ENCODE data around the gene MTO1. TPM values are rescaled to one million over a fixed set of nuclear protein-coding genes. Genes with fewer than 3 reads are reported as not detected.
A peak's percentile ranks its signal among the peaks of the same experiment; 100 is the strongest.
"Not testable (repeated sequence)": the region's sequence is repeated elsewhere in the genome, so short reads cannot be mapped to it uniquely, and the experiment has no call there.

Gene MTO1
- total RNA-seq, 4 donors from 2014 or later, result 22.6 to 29.6 (median 25.1) TPM

GRCh38 chr6:73532293-73532692 lies 70.8 kb downstream of the MTO1 start:
- 81 to 84% methylated on average over 3 of the region's 3 CpGs for WGBS, 2 donors
- TF ChIP-seq POLR2A (IDR thresholded peaks at IDR 0.05), result no peak
- TF ChIP-seq, protein P1, sequence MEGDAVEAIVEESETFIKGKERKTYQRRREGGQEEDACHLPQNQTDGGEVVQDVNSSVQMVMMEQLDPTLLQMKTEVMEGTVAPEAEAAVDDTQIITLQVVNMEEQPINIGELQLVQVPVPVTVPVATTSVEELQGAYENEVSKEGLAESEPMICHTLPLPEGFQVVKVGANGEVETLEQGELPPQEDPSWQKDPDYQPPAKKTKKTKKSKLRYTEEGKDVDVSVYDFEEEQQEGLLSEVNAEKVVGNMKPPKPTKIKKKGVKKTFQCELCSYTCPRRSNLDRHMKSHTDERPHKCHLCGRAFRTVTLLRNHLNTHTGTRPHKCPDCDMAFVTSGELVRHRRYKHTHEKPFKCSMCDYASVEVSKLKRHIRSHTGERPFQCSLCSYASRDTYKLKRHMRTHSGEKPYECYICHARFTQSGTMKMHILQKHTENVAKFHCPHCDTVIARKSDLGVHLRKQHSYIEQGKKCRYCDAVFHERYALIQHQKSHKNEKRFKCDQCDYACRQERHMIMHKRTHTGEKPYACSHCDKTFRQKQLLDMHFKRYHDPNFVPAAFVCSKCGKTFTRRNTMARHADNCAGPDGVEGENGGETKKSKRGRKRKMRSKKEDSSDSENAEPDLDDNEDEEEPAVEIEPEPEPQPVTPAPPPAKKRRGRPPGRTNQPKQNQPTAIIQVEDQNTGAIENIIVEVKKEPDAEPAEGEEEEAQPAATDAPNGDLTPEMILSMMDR (IDR thresholded peaks at IDR 0.05), result no peak
- intact Hi-C loops (cut with DNase I; ENCODE audit: low total_unique reads), result no loop called here
- H3K4me3 ChIP-seq (ENCODE audit: low read depth, poor library complexity, severe bottlenecking), result no peak overlapping the region
- no peak for DNase-seq (ENCODE audit: low spot score in 2 of 2)

DNA sequence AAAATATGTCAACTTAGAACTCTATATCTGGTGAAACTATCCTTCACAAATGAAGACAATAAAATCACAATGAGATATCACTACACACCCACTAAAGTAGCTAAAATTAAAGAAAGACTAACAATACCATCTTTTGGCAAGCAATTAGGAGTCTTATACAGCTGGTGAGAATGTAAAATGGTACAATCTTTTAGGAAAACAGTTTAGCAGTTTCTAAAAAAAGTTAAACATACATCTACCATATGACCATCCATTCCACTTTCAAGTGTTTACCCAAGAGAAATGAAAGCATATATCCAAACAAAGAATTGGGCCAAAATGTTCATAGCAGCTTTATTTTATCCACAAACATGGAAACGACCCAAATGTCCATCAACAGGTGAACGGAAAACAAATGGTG lies 73.1 kb downstream of the MTO1 start:
- no peak overlapping the region for H3K4me3 ChIP-seq (ENCODE audit: low read depth, poor library complexity, severe bottlenecking)
- TF ChIP-seq, protein P1 (IDR thresholded peaks at IDR 0.05), result no peak
- TF ChIP-seq POLR2A (IDR thresholded peaks at IDR 0.05), result no peak
- no peak for DNase-seq (ENCODE audit: low spot score in 2 of 2)
- intact Hi-C loops (cut with DNase I; ENCODE audit: low total_unique reads), result no loop called here
- 85 to 90% methylated on average over 2 of the region's 2 CpGs for WGBS, 2 donors

DNA sequence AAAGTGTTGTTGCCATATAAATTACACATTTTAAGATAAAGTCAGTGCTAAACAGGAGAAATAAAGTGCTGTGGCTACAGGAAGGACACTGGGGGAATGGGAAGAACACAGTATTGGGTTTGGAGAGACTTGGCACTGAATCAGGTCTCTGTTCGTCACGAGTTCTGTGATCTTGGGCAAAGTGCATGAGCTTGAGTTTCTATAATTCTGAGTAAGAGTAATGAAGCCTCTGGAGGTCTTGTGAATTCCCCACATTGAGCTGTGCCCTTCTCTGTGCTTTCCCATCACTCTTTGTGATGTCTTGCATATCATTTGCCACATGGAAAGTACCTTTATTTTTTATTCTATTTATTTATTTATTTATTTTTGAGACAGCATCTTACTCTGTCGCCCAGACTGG lies 76.1 kb downstream of the MTO1 start:
- 72 to 79% methylated on average over 3 of the region's 3 CpGs for WGBS, 2 donors
- H3K4me3 ChIP-seq (ENCODE audit: low read depth, poor library complexity, severe bottlenecking), result no peak overlapping the region
- DNase-seq (ENCODE audit: low spot score in 2 of 2), result peak in 1 of 2 donors; percentile 26
- TF ChIP-seq, protein P1 (IDR thresholded peaks at IDR 0.05), result no peak
- no peak for TF ChIP-seq POLR2A (IDR thresholded peaks at IDR 0.05)
- intact Hi-C loops (cut with DNase I; ENCODE audit: low total_unique reads), result no loop called here

DNA sequence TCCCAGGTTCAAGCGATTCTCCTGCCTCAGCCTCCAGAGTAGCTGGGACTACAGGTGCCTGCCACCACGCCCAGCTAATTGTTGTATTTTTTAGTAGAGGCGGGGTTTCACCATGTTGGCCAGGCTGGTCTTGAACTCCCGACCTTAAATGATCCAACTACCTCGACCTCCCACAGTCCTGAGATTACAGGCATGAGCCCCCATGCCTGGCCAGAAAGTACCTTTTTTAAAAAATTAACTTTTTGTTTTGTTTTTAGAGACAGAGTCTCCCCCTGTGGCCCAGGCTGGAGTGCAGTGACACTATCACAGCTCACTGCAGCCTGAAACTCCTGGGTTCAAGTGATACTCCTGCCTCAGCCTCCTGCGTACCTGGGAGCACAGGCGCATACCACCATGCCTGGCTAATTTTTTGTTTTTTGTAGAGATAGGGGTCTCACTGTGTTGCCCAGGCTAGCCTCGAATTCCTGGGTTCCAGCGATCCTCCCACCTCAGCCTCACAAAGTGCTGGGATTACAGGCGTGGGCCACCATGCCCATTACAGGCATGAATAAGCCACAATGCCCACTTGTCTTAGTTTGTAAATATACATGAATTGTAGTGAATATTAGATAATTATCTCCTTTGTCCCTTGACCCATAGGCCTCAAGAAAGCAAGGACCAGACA lies 76.7 kb downstream of the MTO1 start:
- no peak for TF ChIP-seq POLR2A (IDR thresholded peaks at IDR 0.05)
- TF ChIP-seq, protein P1 (IDR thresholded peaks at IDR 0.05), result no peak
- peak in 1 of 2 donors; percentile 26 for DNase-seq (ENCODE audit: low spot score in 2 of 2)
- intact Hi-C loops (cut with DNase I; ENCODE audit: low total_unique reads), result no loop called here
- H3K4me3 ChIP-seq (ENCODE audit: low read depth, poor library complexity, severe bottlenecking), result no peak overlapping the region
- 94 to 95% methylated on average over 10 of the region's 10 CpGs for WGBS, 2 donors

DNA sequence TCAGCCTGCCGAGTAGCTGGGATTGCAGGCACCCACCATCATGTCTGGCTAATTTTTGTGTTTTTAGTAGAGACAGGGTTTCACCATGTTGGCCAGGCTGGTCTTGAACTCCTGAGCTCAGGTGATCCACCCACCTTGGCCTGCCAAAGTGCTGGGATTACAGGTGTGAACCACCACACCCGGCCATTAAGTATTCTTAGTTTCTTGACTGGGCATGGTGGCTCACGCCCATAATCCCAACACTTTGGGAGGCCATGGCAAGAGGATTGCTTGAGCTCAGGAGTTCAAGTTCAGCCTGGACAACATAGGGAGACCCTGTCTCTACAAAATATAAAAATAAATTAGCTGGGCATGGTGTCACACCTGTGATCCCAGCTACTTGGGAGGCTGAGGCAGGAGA lies 80.9 kb downstream of the MTO1 start:
- peak in 1 of 2 donors; percentile 53 for DNase-seq (ENCODE audit: low spot score in 2 of 2)
- WGBS, 2 donors, result 89 to 97% methylated on average over 3 of the region's 3 CpGs
- H3K4me3 ChIP-seq (ENCODE audit: low read depth, poor library complexity, severe bottlenecking); intact Hi-C loops (cut with DNase I; ENCODE audit: low total_unique reads): not testable (repeated sequence)

DNA sequence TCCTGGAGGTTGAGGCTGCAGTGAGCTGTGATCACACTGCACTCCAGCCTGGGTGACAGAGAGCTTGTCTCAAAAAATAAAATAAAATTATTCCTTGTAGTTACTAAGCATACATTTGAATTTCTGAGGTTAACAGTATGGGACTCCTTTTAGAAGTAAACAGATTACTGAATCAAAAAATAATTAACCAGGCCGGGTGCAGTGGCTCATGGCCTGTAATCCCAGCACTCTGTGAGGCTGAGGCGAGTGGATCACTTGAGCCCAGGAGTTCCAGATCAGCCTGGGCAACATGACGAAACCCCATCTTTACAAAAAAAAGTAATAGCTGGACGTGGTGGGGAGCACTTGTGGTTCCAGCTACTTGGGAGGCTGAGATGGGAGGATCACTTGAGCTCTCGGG lies 81.4 kb downstream of the MTO1 start:
- intact Hi-C loops (cut with DNase I; ENCODE audit: low total_unique reads), result no loop called here
- no peak overlapping the region for H3K4me3 ChIP-seq (ENCODE audit: low read depth, poor library complexity, severe bottlenecking)
- TF ChIP-seq, protein P1 (IDR thresholded peaks at IDR 0.05), result no peak
- no peak for TF ChIP-seq POLR2A (IDR thresholded peaks at IDR 0.05)
- WGBS, 2 donors, result 91 to 92% methylated on average over 5 of the region's 5 CpGs
- DNase-seq (ENCODE audit: low spot score in 2 of 2), result peak in 1 of 2 donors; percentile 48

Measured in lower leg skin (tissue), 4 donors.